HEK293T (cell line): ENCODE data around the gene VIM.

Experiments
- BHLHE40 ChIP-seq: fragments of 450-650 bp; IDR thresholded peaks from 2 replicates; pipeline ENCODE4 v1.6.1; 2016; ENCODE audit warnings: mild to moderate bottlenecking, moderate library complexity, borderline replicate concordance
- FOXK2 ChIP-seq: fragments of 450-650 bp; IDR thresholded peaks from 2 replicates; pipeline ENCODE4 v1.6.1; 2016; ENCODE audit warnings: mild to moderate bottlenecking
- SP1 ChIP-seq: fragments of 450-650 bp; IDR thresholded peaks from 2 replicates; pipeline ENCODE4 v1.6.1; 2017

DNA sequence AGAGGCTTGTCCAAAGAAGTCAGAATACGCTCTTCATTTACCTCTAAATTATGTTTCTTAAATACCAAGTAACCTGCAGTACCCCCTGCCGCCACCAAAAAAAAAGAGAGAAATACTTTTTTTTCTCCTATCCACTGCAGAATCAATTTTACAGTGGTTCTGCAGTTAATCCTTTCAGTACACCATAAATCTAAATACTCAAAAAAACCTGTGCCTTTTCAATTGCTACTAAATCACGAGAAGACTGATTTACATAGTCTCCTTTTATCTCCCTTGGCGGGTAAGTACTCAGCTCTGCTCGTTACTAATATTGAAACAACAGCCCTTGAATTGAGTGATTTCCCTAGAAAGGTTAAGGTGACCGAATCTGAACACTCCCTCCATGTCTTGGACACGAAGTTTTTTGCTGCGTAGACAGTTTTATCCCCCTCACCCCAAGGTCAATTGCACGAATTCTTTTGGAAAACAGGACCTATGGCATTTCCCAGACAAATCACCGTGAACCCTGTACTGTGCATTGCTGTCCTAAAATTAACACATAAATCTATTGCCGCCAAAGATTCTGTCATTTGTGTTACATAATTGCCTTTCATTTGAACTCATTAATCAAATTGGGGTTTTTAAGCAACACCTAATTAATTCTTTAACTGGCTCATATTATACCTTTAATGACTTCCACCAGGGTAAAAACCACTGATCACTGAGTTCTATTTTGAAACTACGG is 512 bp upstream of the VIM start:
- TF ChIP-seq SP1: no peak
- TF ChIP-seq BHLHE40: no peak
- no peak for TF ChIP-seq FOXK2
